K562 (cell line): Measurements from ENCODE around the gene CDR2L. TPM values are rescaled to one million over a fixed set of nuclear protein-coding genes. Genes with fewer than 3 reads are reported as not detected.

Experiments used
- ATAC-seq: fragments of 200-7000 bp; cut with Tn5 transposase; 3 replicates; pipeline ENCODE4 v1.9.1; 2020; ENCODE audit warnings: moderate library complexity
- BruUV-seq: library from RNA; stranded (reverse); fragments of 400-500 nt; replicated peaks from 2 replicates; lab custom pipeline; 2021; lab: Mats Ljungman, UMichigan
- CTCF ChIA-PET: fragments of 300-600 bp; formaldehyde crosslinking; extraction: SDS; loops from one replicate; lab custom pipeline; 2021; ENCODE audit warnings: low intra/inter-chr PET ratio; lab: Yijun Ruan, JAX
- POLR2A ChIA-PET: fragments of 300-600, 350-650 bp; sonication (Branson Sonifier 250); formaldehyde crosslinking; extraction: SDS; loops from one replicate; lab custom pipeline; 2021; ENCODE audit warnings: antibody characterized with exemption, inconsistent platforms; lab: Yijun Ruan, JAX
- DNase-seq, 4 experiments: peaks; one replicate each; pipeline versions ENCODE4 v3.0.0 to v3.0.0-alpha.2; 2011 to 2018; ENCODE audit warnings: low spot score in 3 of 4, mixed read lengths in 3 of 4; ENCODE audit errors: extremely low read depth in 1 of 4
- FAIRE-seq: peaks from 2 replicates; lab custom pipeline; 2011; peaks lifted over from hg19 to GRCh38; lab: Jason Lieb, UNC
- H2AFZ ChIP-seq: 2 replicates; pipeline ENCODE4 v1.6.0; 2011; ENCODE audit warnings: low read depth, low read length, control low read depth, inconsistent platforms
- H3K27ac ChIP-seq: fragments of 200-600 bp; 3 replicates; pipeline ENCODE4 v1.8.0; 2011; ENCODE audit warnings: low read depth, mild to moderate bottlenecking, control low read depth, inconsistent platforms, low read length, moderate library complexity, mixed read lengths; ENCODE audit errors: extremely low read depth
- H3K27me3 ChIP-seq, 2 experiments: fragments of 300-600 bp in 1 of 2; 2 replicates in 1 of 2; 3 replicates in 1 of 2; pipeline versions ENCODE4 v1.6.0 to v1.8.0; 2011; ENCODE audit warnings: inconsistent platforms in 2 of 2, low read length in 2 of 2, mild to moderate bottlenecking in 1 of 2, mixed read lengths in 1 of 2, moderate library complexity in 1 of 2; ENCODE audit not compliant: control insufficient read depth in 2 of 2, insufficient read depth in 2 of 2
- H3K36me3 ChIP-seq: fragments of 300-600 bp; 3 replicates; pipeline ENCODE4 v1.8.0; 2011; ENCODE audit warnings: mild to moderate bottlenecking, low read length, inconsistent platforms; ENCODE audit not compliant: control insufficient read depth, insufficient read depth
- H3K4me1 ChIP-seq, 2 experiments: fragments of 200-600 bp in 1 of 2; replicated peaks in 1 of 2; 2 replicates in 1 of 2; 3 replicates in 1 of 2; pipeline versions ENCODE4 v1.5.1 to v1.8.0; 2011; ENCODE audit warnings: inconsistent platforms in 2 of 2, low read length in 2 of 2, mild to moderate bottlenecking in 1 of 2, mixed read lengths in 1 of 2, moderate library complexity in 1 of 2; ENCODE audit not compliant: control insufficient read depth in 2 of 2, insufficient read depth in 2 of 2
- H3K4me2 ChIP-seq: 2 replicates; pipeline ENCODE4 v1.6.1; 2011; ENCODE audit warnings: low read length, control low read depth, inconsistent platforms, mixed read lengths; ENCODE audit not compliant: insufficient read depth
- H3K4me3 ChIP-seq: fragments of 200-600 bp; sonication (generic), shearing (Covaris generic); 2 replicates; pipeline ENCODE4 v1.5.1; 2016; ENCODE audit warnings: control low read depth, inconsistent platforms
- H3K79me2 ChIP-seq: fragments of 200-600 bp; 3 replicates; pipeline ENCODE4 v1.8.0; 2011; ENCODE audit warnings: low read length, inconsistent platforms; ENCODE audit not compliant: control insufficient read depth, insufficient read depth
- H3K9ac ChIP-seq, 2 experiments: 2 replicates each; pipeline versions ENCODE4 v1.6.0 to v1.6.1; 2011; ENCODE audit warnings: low read depth in 2 of 2, low read length in 2 of 2, control low read depth in 1 of 2, inconsistent platforms in 1 of 2, mild to moderate bottlenecking in 1 of 2, mixed read lengths in 1 of 2; ENCODE audit not compliant: insufficient read depth in 1 of 2
- H3K9me1 ChIP-seq: one replicate; pipeline ENCODE4 v1.6.0; 2011; ENCODE audit warnings: inconsistent platforms, mild to moderate bottlenecking, low read length, moderate library complexity; ENCODE audit not compliant: control insufficient read depth, insufficient read depth
- H3K9me3 ChIP-seq: replicated peaks from 2 replicates; pipeline ENCODE4 v1.5.1; 2011; ENCODE audit warnings: low read depth, low read length, inconsistent platforms; ENCODE audit not compliant: control insufficient read depth, insufficient read depth
- H4K20me1 ChIP-seq: replicated peaks from 2 replicates; pipeline ENCODE4 v1.6.1; 2011; ENCODE audit warnings: low read length, inconsistent platforms, mixed read lengths; ENCODE audit not compliant: control insufficient read depth, insufficient read depth
- ATF7 ChIP-seq: fragments of 450-650 bp; IDR thresholded peaks from 2 replicates; pipeline ENCODE4 v1.7.1; 2014; ENCODE audit warnings: mild to moderate bottlenecking, moderate library complexity
- BACH1 ChIP-seq: fragments of 200-800 bp; sonication (Bioruptor generic); IDR thresholded peaks from 2 replicates; pipeline ENCODE4 v1.6.1; 2016; ENCODE audit warnings: missing genetic modification characterization, missing compliant biosample characterization
- NEUROD1 ChIP-seq: fragments of 150-350 bp; IDR thresholded peaks from 2 replicates; pipeline ENCODE4 v1.6.1; 2014; ENCODE audit warnings: borderline replicate concordance, low read length, low read depth; ENCODE audit not compliant: partially characterized antibody
- NFRKB ChIP-seq: fragments of 450-650 bp; IDR thresholded peaks from 2 replicates; pipeline ENCODE4 v1.6.1; 2016; ENCODE audit warnings: low read depth
- NR1H2 ChIP-seq: sonication (generic); formaldehyde crosslinking; IDR thresholded peaks from 2 replicates; pipeline ENCODE4 v1.4.0; 2020; ENCODE audit warnings: mild to moderate bottlenecking, missing genetic modification reagents
- VEZF1 ChIP-seq: fragments of 200-800 bp; sonication (Bioruptor generic); IDR thresholded peaks from 2 replicates; pipeline ENCODE4 v1.6.1; 2017; ENCODE audit warnings: missing genetic modification characterization, missing compliant biosample characterization
- ZBTB12 ChIP-seq: fragments of 250-450 bp; sonication (Bioruptor Pico); IDR thresholded peaks from 2 replicates; pipeline ENCODE4 v1.4.0; 2020
- ZBTB17 ChIP-seq: fragments of 450-650 bp; formaldehyde crosslinking; IDR thresholded peaks from 2 replicates; pipeline ENCODE4 v1.4.0; 2020; ENCODE audit warnings: mild to moderate bottlenecking
- ZFPM2 ChIP-seq: fragments of 250-450 bp; sonication (Bioruptor Pico); IDR thresholded peaks from 2 replicates; pipeline ENCODE4 v1.5.1; 2022; ENCODE audit warnings: mild to moderate bottlenecking
- ZNF609 ChIP-seq: sonication (generic); formaldehyde crosslinking; IDR thresholded peaks from 2 replicates; pipeline ENCODE4 v1.8.1; 2023; ENCODE audit warnings: missing genetic modification reagents, mild to moderate bottlenecking, borderline replicate concordance
- ZNF655 ChIP-seq: fragments of 250-450 bp; sonication (Bioruptor Pico); IDR thresholded peaks from 2 replicates; pipeline ENCODE4 v1.5.0; 2021
- ZNF699 ChIP-seq: fragments of 250-450 bp; sonication (Bioruptor Pico); IDR thresholded peaks from 2 replicates; pipeline ENCODE4 v1.8.0; 2021; ENCODE audit warnings: mild to moderate bottlenecking, moderate library complexity; ENCODE audit not compliant: insufficient replicate concordance
- WGBS: fragments of 100-300 bp; shearing (Covaris generic); methylation state at CpG from one replicate; pipeline ENCODE4 v1.1.6; 2016; ENCODE audit warnings: low coverage, mixed read lengths; ENCODE audit not compliant: insufficient coverage; ENCODE audit errors: missing lambda C conversion rate; 5-methylcytosine and 5-hydroxymethylcytosine counted together
- in situ Hi-C: fragments of 300-500 bp; cut with MboI; formaldehyde crosslinking; loops from 4 replicates; pipeline ENCODE4 v1.15.0; 2018; ENCODE audit warnings: inconsistent platforms, mixed read lengths
- intact Hi-C: fragments of 100-400 bp; cut with micrococcal nuclease; formaldehyde crosslinking; loops from 2 replicates; pipeline ENCODE4 v1.14.2; 2022
- polyA plus RNA-seq, 8 experiments: library from polyadenylated mRNA; depleted of rRNA in 4 of 8; stranded (reverse) in 5 of 8; unstranded in 3 of 8; fragments of >200 nt; fragmentation: Nextera tagmentation in 2 of 8; fragmentation: Illumina TruSeq in 1 of 8; extraction: Ambion mirVana in 2 of 8; extraction: Trizol in 1 of 8; gene quantifications; 2 replicates each; pipeline versions ENCODE4 v1.2.1 to v1.2.3, GENCODE V29; 2011 to 2014; ENCODE audit warnings: inconsistent platforms in 1 of 8, missing spikeins in 1 of 8
- total RNA-seq, 7 experiments: library from RNA; depleted of rRNA in 6 of 7; stranded (reverse); fragments of >200 nt in 6 of 7; fragmentation: Illumina TruSeq in 2 of 7; extraction: Trizol in 2 of 7; gene quantifications; 2 replicates each; pipeline versions ENCODE4 v1.2.1 to v1.2.3, GENCODE V29; 2011 to 2021; ENCODE audit warnings: low replicate concordance in 1 of 7

Gene CDR2L
- total and polyA plus RNA-seq, 9 of the 15 experiments (the other 6 are each of a cell fraction or from before 2014, with no cell fraction given), result 2.7 to 16.0 (median 7.3) TPM

GRCh38 chr17:75004371-75004770 is 16.9 kb downstream of the CDR2L start:
- POLR2A ChIA-PET, result interaction anchor here (0.7 to 7.2 kb wide), 7 partner anchors 8 to 69 kb away, joined by 3 to 56 read pairs (median 4); partner anchors contain the start of genes CDR2L, MRPL58 and OTOP3
- in situ Hi-C loops, result no loop called here
- no peak for ATAC-seq

More at GRCh38 chr17:75004371-75004770, 16.9 kb downstream of the CDR2L start:
- H3K4me3 ChIP-seq, result no peak overlapping the region
- H3K36me3 ChIP-seq, result peaks cover 21% of the 10 kb centered on the region; the same call in 1 of the 3 replicates
- FAIRE-seq (no peak), DNase-seq (no peak)
- TF ChIP-seq ZNF609 (CRISPR knock-in tag) (no peak), ZNF699 (CRISPR knock-in tag) (no peak), VEZF1 (CRISPR knock-in tag) (no peak), ZNF655 (CRISPR knock-in tag) (no peak), BACH1 (tag) (no peak), ZBTB12 (CRISPR knock-in tag) (no peak), NFRKB (no peak), ZBTB17 (CRISPR knock-in tag) (no peak), NEUROD1 (no peak), ATF7 (no peak), ZFPM2 (CRISPR knock-in tag) (no peak), NR1H2 (CRISPR knock-in tag) (no peak)
- H2AFZ ChIP-seq, result no peak overlapping the region
- BruUV-seq, result no TSS peak
- no peak overlapping the region for H3K27ac ChIP-seq
- no peak overlapping the region for H3K4me2 ChIP-seq
- no peak overlapping the region for H3K9ac ChIP-seq
- H3K79me2 ChIP-seq, result no peaks in the 10 kb centered on the region
- intact Hi-C loops, result loop anchor here (10.0 kb wide), 1 partner anchor 80 kb away; the partner anchor contains the start of genes OTOP2 and USH1G
- peaks cover 3% of the 10 kb centered on the region for H3K9me1 ChIP-seq
- no peaks in the 10 kb centered on the region for H4K20me1 ChIP-seq
- H3K27me3 ChIP-seq, result no peaks in the 10 kb centered on the region
- no peaks in the 10 kb centered on the region for H3K9me3 ChIP-seq
- CTCF ChIA-PET, result no interaction called here
- 86% methylated on average over 3 of the region's 3 CpGs for WGBS
- peaks cover 8 to 25% of the 10 kb centered on the region in 2 experiments; a peak in 4 of 5 replicates for H3K4me1 ChIP-seq
